Ramos (cell line): Measurements from ENCODE around the gene CRIM1.

Experiments
- in situ Hi-C: fragments of 300-500 bp; cut with MboI; formaldehyde crosslinking; loops from one replicate; pipeline ENCODE4 v1.14.3; 2022; ENCODE audit warnings: low sequenced_read_pairs; ENCODE audit not compliant: unreplicated experiment

The CRIM1 gene

DNA sequence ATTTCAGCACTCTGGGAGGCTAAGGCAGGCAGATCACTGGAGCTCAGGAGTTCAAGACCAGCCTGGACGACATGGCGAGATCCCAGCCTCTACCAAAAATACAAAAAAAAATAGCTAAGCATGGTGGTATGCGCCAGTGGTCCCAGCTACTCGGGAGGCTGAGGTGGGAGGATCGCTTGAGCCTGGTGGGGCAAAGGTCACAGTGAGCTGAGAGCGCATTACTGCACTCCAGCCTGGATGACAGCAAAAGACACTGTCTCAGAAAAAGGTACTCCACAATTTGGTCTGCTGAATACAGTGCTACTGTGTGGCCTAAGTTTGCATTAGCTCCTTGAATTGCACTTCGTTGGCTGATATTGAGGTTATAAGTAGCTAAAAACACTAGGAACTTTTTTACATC lies 144.5 kb downstream of the CRIM1 start:
- in situ Hi-C loops: loop anchor here (10.0 kb wide), 1 partner anchor 145 kb away; the partner anchor contains the start of gene CRIM1

DNA sequence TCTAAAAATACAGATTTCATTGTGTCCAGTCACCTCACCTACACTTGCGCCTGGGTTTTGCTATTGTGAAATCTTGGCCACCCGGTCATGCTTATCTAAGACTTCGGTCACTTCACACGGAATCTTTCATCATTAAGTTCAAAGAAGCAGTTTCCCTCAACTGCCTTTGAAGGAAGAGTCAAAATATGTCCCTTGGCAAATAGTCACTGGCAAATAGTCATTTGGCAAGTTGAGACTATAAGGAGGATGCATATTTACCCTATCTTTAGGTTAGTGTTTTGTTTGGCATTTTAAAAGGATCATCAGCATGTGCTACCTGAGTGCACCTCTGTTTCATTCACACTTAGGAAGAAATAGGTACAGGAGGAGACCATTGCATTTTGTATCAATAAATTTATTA lies 146.5 kb downstream of the CRIM1 start:
- in situ Hi-C loops: loop anchor here (10.0 kb wide), 1 partner anchor 147 kb away; the partner anchor contains the start of gene CRIM1

DNA sequence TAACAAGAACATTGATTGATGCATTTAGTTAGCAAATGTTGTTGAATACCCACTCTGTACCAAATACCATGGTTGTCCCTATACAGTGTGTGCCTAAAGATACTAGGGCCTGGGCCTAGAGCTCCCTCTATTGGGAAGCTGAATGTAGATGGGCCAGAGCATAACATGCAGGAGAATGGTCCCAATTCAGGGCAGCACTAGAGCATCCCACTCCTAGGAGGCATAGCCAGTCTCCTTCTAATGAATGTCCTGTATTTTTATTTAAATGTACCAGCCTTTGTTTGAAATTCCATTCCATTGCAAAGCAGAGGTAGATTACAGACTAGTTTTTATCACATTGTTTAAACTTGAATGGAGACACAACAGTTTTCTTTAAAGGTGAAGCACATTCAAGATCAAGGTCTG lies 151.8 kb downstream of the CRIM1 start:
- in situ Hi-C loops: loop anchor here (10.0 kb wide), 1 partner anchor 153 kb away; the partner anchor contains the start of gene CRIM1

DNA sequence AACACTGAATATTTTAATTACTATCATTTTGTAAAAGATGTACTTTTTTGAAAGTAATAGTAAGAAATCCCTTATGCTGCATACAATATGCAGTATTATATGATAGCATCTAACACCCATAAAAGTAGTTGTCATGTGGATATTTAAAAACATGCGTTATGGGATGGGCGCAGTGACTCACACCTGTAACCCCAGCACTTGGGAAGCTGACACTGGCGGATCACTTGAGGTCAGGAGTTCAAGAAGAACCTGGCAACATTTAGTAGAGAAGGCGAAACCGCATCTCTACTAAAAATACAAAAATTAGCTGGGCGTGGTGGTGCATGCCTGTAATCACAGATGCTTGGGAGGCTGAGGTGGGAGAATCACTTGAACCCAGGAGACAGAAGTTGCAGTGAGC lies 153.5 kb downstream of the CRIM1 start:
- in situ Hi-C loops: loop anchor here (10.0 kb wide), 1 partner anchor 154 kb away; the partner anchor contains the start of gene CRIM1

DNA sequence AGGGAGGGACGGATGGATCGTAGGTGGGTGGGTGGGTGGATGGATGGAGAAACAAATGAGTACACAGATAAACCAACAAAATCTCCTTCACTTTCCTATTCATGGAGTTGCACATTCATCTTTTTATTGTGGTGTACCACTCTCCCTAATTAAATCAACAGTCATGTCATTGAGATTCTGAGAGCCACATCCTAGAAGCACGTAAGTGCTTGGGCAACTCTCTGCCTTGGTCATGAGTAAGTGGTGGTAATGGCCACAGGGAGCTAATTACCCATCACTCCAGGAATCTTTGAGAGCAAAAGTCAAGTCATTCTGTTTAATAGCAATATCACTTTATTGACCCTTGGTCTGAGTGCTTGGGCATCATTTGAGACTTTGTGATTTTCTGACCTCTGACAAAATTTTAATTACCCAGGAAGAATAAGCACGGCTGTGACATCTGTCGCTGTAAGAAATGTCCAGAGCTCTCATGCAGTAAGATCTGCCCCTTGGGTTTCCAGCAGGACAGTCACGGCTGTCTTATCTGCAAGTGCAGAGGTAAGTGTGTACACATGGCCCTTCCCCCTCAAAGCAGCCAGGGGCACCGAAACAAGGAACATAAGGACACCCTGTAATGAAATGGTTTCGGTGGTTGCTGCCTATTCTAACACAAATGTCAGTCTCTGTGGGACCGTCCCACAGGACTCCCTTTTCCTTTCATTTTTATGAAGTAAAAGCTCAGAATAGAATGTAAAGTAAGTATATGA lies 156.5 kb downstream of the CRIM1 start:
- in situ Hi-C loops: no loop called here

DNA sequence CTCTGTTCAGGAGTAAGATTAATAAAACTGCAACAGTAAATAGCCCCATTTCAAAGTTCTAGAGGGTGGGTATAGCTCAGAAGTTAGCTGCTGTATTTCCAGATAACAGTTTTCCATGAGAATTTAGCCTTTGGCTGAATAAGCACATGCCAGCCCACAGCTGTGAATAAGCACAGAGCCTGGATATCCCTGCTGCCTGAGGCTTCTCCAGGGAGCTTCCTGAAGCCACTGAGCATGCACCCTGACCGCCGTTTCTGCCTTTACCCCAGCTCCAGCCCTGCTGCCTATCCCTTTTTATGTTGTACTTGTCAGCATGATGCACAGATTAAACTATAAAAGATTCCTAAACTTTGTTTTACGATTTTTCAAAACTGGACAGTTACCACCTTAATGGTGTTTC lies 157.1 kb downstream of the CRIM1 start:
- in situ Hi-C loops: no loop called here

DNA sequence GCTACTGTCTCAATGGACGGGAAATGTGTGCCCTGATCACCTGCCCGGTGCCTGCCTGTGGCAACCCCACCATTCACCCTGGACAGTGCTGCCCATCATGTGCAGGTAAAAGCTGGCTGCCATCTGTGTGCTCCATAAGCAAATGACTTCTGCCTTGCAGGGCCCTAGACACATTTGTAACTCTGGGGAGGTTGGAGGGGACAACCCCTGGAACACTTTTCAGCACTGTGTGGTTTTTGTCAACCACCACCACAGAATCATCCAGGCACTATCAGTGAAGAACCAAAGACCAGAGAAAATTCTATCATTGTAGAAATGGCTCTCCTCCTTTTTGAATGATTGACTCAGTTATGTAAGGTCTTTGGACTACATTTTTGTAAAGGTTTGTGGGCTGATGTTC lies 158.1 kb downstream of the CRIM1 start:
- in situ Hi-C loops: no loop called here

DNA sequence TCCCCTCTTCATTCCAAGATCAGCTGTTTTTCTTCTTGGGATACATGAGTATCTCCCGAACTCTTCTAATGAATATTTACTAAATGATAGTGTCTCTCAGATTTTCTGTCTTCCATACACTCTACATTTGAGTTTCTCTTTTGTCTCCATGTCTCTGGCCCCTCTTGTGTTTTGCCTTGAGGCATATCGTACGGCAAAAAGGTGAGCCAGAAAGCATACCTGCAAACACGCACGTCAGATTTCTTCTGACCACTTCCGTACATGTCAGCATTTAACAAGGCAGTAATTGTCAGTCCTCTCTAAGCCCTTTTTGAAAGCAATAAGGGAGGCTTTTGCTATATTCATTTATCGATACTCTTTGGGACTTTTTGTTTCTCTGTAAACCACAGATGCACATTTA lies 160.0 kb downstream of the CRIM1 start:
- in situ Hi-C loops: no loop called here

DNA sequence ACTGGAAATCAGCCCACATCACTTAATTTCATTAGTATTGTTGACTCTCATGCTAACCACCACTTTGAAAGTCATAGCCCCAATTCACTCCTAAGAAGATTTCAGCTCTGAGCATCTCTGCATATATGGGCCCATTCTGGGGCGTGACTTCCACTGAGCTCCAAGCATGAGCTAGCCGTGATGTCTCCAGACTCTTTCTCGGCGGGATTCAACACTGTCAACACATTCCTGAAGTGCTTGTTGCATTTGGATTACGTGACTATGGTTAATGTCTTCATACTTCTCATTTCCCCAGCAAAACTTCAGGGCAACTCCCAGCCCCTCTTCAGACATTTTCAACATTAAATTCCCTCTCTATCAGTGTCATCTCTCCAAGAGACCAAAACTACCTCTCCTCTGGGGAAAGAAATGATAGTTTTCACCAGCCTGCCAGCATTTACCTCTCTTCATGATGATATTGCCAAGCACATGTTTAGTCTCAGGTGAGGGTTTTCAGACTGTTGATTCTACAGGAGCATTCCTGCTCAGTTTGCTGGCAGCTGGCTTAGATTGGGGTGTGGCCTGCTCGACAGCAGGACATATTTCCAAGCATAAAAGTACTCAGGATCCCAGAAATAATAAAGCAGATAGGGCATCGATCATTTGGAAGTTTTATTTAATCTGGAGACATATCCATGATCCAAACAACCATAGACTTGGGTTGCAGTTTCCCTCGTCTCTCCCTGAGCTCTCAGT lies 160.7 kb downstream of the CRIM1 start:
- in situ Hi-C loops: no loop called here

DNA sequence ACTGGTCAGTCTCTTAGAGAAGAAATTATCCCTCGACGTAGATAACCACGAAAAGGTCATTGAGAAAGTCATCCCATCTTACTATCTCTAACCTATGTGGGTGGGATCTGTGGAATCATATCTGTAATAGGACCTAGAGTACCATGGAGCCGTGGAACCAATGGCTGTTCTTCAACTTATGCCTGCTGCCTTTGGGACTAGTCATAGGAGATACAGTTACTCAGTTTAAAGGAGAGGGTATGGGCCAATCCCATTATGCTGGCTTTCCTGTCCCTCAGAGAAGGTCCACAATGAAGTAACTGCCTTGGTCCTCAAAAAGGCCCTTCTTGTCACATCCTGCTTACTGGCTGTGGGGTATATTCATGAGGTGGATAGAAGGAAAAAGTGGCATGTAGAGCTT lies 164.9 kb downstream of the CRIM1 start:
- in situ Hi-C loops: no loop called here

DNA sequence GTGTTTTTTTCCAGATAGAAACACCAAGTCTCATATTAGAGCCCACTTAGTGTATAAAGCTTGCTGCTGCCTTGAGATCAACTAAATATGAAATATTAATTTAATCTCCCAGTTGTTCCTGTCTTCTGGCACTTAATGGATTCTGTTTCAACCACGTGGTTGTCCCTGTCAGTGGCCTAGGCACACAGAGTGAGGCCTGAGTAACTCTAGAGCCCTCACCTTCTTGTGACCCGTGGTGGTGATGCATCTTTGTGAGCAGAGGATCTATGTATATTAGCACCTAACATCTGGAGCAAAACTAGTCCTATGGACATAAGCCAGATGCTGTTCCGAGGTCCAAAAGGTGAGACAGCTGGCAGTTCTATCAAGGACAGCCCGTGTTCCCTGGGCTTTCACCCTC lies 167.6 kb downstream of the CRIM1 start:
- in situ Hi-C loops: no loop called here

DNA sequence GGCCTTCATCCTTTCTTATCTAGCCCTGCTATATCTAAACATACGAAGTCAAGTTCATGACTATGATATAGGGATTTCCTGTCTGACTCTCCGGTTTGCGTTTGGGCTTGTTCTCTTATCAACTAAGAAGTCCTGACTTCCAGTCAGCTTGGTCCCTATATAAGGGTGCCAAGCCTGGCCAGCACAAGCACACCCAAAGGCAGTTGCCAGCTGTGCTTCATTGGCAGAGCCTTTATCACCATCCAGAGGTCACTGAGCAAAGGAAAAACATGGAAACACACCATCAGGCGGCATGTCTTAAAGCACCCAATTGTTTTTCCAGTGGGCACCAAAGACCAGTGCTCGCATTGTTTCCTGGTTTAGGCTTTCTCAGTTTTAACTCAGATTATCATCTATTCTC lies 169.7 kb downstream of the CRIM1 start:
- in situ Hi-C loops: no loop called here

DNA sequence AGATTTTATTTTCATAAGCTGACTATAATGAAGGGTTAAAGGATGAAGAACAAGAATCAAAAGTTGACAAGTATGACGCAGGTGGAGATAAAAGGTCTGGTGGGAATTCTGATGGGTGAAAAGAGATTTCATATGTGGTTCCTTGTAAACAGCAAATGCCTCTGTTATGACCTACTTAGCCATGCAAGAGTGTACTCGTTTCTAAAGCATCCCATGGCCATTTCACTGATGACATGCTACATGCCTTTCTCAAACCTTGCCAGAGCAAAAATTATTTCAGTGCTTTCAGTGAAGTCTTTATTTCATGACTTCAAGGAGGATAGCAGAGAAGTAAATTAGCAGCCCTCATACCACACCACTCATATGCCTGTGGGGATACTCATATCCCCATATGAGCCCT lies 170.6 kb downstream of the CRIM1 start:
- in situ Hi-C loops: no loop called here

DNA sequence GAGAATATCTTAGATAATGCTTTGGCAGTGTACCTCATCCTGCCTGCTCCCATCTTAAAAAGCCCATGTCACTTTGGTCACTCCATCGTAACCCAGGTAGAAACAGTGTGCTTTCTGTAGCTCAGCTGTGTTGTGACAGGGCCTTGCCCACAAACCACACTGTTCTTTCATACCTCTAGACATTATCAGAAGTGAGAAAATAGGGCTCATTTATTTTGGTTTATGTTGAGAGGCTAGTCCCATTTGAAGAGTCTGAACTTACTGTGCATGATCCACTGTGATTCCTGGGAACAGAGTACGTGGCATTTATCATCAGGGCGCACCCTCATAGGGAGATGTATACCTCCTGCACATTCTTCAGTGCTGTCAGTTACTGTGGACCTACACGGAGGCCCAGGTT lies 172.7 kb downstream of the CRIM1 start:
- in situ Hi-C loops: no loop called here

DNA sequence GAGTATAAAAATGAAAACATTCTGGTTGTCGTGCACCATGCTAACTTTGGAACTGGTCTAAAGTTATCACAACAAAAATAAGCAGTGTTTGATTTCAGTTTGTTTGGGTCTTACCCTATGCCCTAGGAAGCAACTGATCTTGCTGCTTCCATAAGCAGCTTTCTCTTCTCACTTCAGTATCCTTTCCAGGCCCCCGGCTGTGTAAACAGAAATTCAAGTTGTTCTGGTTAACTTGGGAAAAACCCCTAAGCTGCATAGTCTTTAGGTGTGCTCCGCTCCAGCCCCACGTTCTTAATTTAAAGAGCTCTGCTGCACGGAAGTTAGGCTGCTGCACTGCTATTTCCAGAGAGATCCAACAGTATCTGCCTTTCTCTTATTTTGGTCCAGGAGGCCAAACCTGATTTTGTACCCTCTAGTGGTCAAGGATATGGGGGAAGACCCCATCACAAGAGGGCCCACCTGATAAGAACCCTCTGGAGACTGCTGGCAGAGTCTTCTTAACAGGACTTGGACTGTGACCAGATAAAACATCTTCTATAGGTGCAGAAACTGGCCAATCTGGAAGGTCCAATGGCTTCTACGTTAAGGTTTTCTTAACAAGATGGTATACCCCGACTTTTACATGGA lies 173.3 kb downstream of the CRIM1 start:
- in situ Hi-C loops: no loop called here

DNA sequence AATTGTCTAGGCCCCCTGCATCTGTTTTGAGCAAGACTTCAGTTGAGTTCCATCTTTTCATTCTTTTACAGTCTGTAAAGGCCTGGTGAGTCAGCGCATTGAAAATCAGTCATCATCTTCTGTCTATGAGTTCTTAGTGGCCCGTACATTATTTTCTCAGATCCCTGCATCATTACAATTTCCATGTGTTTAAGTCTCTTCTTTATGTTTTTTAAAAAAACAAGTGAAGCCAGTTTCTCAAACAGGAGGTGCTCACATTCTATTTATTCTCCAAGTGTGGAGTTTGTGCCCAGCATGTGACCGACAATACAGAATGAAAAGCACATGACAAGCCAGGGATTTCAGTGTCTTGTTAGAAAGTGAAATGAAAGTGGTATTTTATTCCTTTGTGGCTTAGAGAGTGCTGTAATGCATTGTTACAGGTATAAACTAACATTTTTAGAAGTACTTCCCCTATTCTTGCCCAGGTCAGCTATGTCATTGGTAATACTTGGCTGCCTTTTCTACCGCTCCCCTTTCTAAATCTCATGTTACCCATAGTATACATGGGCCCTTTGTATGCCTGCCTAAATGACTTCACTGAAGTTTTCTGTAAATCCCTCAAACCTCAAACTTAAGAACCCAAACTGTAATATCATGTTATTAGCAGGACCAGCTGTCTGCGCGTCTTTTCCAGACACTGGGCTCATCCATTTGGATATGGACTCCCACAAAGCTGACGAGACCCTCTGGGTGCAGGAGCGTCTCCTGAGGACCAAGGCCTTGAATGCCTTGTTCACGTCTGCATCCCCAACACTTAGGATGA lies 174.8 kb downstream of the CRIM1 start:
- in situ Hi-C loops: no loop called here

DNA sequence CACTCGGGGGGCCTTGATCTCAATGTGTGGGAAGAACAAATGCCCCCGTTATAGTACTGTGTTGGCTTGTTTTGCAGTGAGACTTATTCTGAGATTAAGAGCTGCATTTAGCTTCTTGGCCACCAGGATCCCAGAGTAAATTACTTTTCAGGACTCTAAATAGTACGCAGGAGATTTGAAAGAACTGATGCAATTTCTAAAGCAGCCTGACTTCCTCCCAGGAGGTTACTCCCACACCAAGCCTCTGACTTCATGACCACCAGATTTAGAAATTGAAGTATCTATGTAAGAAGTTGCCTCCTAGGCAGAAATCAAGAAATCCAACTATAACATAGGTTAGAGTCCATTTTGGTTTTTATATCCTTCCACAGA lies 175.4 kb downstream of the CRIM1 start:
- in situ Hi-C loops: no loop called here

DNA sequence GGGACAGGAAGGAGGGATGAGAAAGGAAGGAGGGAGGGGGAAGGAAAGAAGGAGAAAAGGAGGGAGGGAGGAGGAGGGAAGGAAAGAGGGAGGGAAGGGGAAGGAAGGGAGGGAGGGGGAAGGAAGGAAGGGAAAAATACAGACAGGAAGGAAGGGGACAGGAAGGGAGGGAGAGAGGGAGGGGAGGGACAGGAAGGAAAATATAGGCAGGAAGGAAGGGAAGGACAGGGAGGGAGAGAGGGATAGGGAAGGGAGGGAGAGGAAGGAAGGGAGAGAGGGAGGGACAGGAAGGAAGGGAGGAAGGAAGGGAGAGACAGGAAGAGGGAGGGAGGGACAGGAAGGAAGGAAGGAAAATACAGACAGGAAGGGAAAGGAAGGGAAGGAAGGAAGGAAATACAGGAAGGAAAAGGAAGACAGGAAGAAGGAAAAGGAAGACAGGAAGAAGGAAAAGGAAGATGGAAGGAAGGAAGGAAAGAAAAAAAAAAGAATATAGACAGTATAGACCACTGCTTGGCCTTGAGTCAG lies 178.8 kb downstream of the CRIM1 start:
- in situ Hi-C loops: no loop called here

DNA sequence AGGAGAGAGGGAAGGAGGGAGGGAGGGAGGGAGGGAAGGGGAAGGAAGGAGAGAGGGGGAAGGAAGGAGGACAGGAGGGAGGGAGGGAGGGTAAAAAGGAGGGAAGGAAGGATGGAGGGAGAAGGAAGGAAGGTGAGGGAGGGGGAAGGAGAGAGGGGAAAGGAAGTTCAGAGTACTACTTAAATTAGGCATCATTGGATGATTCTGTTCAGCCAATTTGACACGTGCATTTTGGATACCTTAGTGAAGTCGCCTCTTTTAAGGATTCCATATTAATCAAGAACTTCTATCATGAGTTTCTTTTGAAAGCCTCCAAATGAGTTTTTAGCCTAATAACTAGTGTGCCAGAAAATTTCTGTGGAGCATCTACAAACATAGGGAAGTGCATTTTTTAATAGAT lies 179.5 kb downstream of the CRIM1 start:
- in situ Hi-C loops: no loop called here

DNA sequence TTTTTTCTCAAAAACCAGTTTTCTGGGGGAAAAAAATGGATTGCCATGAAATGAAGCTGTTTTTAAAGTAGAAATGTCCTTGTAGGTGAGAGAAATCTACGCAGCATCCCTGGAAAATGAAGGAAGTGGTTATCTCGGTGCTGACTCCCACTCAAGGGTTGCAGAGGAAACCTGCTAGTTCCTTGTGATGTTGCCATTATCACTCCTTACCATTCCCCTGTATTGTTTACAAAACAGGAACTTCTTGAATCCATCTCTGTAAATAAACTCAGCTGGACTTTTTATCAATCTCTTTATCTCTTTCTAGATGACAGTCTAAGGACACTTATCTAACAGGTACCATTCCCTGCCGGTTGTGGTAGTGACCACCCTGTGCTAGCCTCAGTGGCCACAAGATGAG lies 181.2 kb downstream of the CRIM1 start:
- in situ Hi-C loops: no loop called here
